ENCODE measurements around the gene TMEM178B. TPM values are rescaled to one million over a fixed set of nuclear protein-coding genes. Genes with fewer than 3 reads are reported as not detected.
"Not testable (repeated sequence)": the region's sequence is repeated elsewhere in the genome, so short reads cannot be mapped to it uniquely, and the experiment has no call there.

TMEM178B gene
- total RNA-seq, 2 experiments from 2014 or later: 0.06 TPM; not detected in 1

DNA sequence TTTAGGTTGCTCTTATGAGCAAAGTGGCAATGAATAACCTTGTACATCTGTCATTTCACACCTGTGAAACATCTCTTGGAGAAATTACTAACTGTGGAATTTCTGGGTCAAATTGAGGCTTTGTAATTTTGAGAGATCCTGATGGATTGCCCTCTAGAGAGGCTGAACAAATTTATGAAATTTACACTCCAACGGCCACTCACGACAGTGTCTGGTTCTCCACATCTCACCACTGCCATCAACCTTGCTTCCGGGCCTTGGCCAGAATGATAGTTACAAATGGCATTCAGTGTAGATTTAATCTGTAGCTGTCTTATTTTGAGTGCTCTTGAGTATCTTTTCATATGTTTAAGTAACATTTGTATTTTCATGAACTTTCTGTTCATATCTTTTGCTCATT lies 117.4 kb downstream of the TMEM178B start:
- DNase-seq (no peak), ATAC-seq (ENCODE audit: low read depth) (no peak)
- Mint-ChIP-seq H3K27ac (no peak overlapping the region), H3K27me3 (no peaks in the 10 kb centered on the region), H3K4me1 (no peaks in the 10 kb centered on the region), H3K9me3 (no peaks in the 10 kb centered on the region), H3K36me3 (no peaks in the 10 kb centered on the region), H3K4me3 (no peak overlapping the region)
- POLR2A ChIA-PET: no interaction called here

- Mint-ChIP-seq H3K27ac (no peak overlapping the region), H3K27me3 (peaks cover 2% of the 10 kb centered on the region), H3K4me3 (no peak overlapping the region), H3K9me3 (no peaks in the 10 kb centered on the region), H3K4me1 (no peaks in the 10 kb centered on the region), H3K36me3 (no peaks in the 10 kb centered on the region)
- POLR2A ChIA-PET: no interaction called here
- DNase-seq (no peak), ATAC-seq (ENCODE audit: low read depth) (no peak)
These were observed 119.2 kb downstream of the TMEM178B start for GRCh38 chr7:141193066-141193465.

DNA sequence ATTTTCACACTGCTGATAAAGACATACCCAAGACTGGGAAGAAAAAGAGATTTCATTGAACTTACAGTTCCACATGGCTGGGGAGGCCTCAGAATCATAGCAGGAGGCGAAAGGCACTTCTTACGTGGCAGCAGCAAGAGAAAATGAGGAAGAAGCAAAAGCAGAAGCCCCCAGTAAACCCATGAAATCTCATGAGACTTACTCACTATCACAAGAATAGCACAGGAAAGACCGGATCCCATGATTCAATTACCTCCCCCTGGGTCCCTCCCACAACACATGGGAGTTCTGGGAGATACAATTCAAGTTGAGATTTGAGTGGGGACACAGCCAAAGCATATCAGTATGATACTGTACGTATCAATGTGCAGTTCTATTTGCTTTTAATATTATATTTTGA lies 121.9 kb downstream of the TMEM178B start:
- H3K9me3 Mint-ChIP-seq; H3K36me3 Mint-ChIP-seq; POLR2A ChIA-PET; H3K27ac Mint-ChIP-seq; H3K4me3 Mint-ChIP-seq; DNase-seq; H3K4me1 Mint-ChIP-seq; ATAC-seq (ENCODE audit: low read depth); H3K27me3 Mint-ChIP-seq: not testable (repeated sequence)

DNA sequence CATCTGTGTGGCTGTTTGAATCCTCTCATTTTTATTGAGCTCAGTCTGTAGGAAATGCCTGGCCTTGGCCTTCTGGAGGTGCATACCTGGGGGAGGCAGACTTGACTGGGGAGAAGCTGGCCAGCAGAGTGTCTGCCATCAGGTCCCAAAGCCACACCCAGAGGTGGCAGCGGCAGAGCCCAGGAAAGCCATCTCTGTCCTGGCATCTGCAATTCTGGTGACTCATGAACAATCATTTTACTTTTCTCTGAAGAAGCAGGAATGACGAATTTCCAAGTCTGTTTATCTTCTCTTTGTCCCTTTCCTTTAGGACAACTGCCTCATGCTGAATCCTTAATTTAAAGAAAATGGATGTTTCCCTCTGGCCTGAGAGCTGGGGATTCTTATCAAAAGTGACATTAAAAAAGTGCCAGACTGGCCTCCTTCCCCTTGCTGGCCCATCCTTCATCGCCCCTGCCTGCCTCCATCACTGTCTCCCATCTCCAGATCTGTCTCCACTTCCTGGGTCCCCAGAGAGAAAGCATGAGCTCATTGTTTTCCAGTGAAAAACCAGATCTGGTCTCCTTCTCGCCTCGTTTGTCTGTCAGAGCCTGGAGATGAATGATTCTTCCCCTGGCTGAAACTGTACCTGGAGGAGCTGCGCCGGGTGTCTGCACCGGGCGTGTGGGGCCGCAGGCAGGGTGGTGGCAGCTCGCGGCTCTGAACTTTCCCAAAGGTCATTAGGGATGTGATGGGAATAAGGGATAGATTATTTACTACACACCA lies 124.5 kb downstream of the TMEM178B start:
- Mint-ChIP-seq H3K27me3 (peaks cover 14% of the 10 kb centered on the region), H3K9me3 (no peaks in the 10 kb centered on the region), H3K4me3 (no peak overlapping the region), H3K4me1 (no peaks in the 10 kb centered on the region), H3K27ac (no peak overlapping the region), H3K36me3 (no peaks in the 10 kb centered on the region)
- POLR2A ChIA-PET: no interaction called here
- ATAC-seq (ENCODE audit: low read depth) (no peak), DNase-seq (no peak)

DNA sequence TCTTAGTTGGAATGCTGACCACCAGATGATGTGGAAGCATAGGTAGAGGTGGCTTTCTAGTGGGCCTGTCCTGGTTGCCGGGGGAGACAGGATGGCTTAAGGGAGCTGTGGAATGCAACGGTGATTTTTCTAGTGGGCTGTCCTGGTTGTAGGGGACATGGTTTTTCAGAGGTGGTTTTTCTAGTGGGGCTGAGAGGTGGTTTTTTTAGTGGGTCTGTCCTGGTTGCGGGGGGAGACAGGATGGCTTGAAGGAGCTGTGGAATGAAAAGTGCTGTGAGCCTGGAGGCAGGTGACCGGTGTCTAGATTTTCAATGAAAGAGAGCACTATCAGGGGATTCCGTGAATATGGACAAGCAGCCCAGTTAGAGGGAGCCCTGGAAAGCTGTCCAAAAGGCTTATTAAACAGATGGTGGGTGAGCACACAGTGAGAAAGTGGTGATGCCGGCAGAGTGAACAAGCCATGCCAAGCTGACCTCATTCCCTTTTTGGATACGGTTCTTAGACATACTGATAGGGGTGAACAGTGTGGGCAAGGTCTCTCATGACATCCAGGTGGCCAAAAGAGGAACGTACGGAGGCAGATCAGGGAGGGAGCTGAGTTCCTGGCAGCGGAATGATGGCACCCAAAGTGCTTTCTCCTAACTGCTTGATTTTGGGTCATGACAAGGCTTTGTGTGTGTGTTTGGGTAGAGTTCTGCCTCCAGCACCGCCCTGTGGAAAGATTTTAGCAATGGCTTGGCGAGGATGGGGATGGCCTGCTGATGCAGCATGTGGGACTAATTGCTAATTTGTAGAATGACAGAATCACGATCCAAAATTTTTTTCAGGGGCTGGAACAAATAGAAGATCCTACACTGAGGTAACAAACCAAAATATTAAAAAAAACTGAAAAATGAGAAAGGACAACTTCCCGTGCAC lies 126.6 kb downstream of the TMEM178B start:
- H3K27me3 Mint-ChIP-seq: peaks cover 14% of the 10 kb centered on the region
- POLR2A ChIA-PET: no interaction called here
- no peaks in the 10 kb centered on the region for H3K36me3 Mint-ChIP-seq
- no peaks in the 10 kb centered on the region for H3K4me1 Mint-ChIP-seq
- H3K9me3 Mint-ChIP-seq: no peaks in the 10 kb centered on the region
- ATAC-seq (ENCODE audit: low read depth) (no peak), DNase-seq (no peak)
- no peak overlapping the region for H3K4me3 Mint-ChIP-seq
- H3K27ac Mint-ChIP-seq: no peak overlapping the region

DNA sequence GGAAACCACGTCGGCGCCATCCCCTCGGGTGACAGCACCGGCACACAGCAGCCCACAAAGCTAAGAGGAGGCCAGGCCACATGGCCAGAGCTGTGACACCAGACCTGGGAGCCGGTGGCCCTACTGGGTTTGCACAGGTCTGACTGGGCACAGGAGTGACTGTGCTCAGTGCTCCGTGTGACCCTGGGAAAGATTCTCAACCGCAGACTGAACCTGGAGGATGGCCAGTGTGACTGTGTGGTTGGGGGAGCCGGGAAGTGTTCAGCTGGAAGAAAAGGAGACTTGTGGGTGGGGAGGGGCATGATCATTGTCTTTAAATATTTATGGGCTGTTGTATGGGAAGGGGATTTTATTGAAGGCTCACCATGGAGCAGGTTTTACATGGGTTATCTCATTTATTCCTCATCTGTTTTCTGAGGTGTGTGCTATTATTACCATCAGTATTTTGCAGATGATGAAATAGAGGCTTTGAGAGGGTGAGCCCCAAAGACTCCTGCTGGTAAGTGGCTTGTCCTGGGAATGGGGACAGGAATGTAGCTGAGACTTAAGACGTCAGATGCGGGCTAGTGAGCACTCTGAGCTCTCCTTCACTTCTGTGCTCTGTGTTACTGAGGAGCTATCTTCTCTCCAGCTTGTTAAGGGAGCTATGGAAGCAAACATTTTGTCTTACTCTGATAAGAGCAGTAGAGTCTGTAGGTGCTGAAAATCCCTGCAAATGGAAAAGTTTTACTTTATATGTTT lies 127.5 kb downstream of the TMEM178B start:
- Mint-ChIP-seq H3K4me3 (no peak overlapping the region), H3K4me1 (no peaks in the 10 kb centered on the region), H3K36me3 (no peaks in the 10 kb centered on the region)

GRCh38 chr7:141202535-141202934 lies 128.7 kb downstream of the TMEM178B start:
- no peak overlapping the region for H3K27ac Mint-ChIP-seq
- peaks cover 11% of the 10 kb centered on the region for H3K27me3 Mint-ChIP-seq

More for the DNA sequence above, 127.5 kb downstream of the TMEM178B start:
- H3K9me3 Mint-ChIP-seq: no peaks in the 10 kb centered on the region
- POLR2A ChIA-PET: no interaction called here
- H3K27ac Mint-ChIP-seq: no peak overlapping the region
- H3K27me3 Mint-ChIP-seq: peaks cover 14% of the 10 kb centered on the region
- ATAC-seq (ENCODE audit: low read depth) (no peak), DNase-seq (no peak)

DNA sequence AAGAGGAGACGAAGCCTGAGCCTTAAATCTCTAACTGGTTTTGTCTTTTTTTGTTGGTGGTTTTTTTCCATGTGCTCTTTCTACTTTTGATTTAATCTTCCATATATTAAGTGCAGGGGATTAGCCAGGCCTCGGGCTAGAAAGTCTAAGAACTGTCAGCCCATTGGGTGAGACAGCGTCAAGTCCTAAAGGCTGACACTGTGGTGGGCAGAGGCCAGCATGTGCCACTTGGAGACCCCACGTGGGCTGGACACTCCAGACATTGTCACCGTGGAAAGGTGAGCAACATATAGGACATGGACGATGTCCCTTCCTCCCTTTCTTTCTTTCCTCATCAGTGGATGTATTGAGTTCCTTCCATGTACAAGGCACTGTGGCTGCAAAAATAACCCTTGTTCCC lies 129.3 kb downstream of the TMEM178B start:
- Mint-ChIP-seq H3K4me3 (no peak overlapping the region), H3K4me1 (no peaks in the 10 kb centered on the region), H3K27ac (no peak overlapping the region), H3K27me3 (peaks cover 11% of the 10 kb centered on the region), H3K9me3 (no peaks in the 10 kb centered on the region), H3K36me3 (no peaks in the 10 kb centered on the region)
- ATAC-seq (ENCODE audit: low read depth) (no peak), DNase-seq (no peak)
- POLR2A ChIA-PET: no interaction called here

More at GRCh38 chr7:141202535-141202934, 128.7 kb downstream of the TMEM178B start:
- Mint-ChIP-seq H3K4me1 (no peaks in the 10 kb centered on the region), H3K36me3 (no peaks in the 10 kb centered on the region), H3K9me3 (no peaks in the 10 kb centered on the region), H3K4me3 (no peak overlapping the region)
- ATAC-seq (ENCODE audit: low read depth) (no peak), DNase-seq (no peak)
- POLR2A ChIA-PET: no interaction called here

DNA sequence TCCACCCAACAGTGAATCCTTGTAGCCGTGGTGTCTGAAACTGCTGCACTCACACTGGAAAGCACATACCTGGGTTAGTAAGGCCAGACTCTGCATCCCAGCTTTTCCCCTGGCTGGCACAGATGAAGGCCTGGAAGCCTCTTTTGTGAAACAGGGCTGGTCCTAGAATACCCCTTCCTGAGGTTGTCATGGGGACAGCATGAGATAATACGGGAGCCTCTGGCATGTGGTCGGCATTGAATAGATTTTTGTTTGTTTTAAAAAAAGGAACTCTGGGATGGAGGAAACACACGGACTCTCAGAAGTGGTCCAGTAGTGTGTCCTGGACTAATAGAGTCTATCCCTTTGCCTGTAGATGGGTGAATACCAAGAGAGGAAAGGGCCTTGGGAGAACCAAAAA lies 129.7 kb downstream of the TMEM178B start:
- ATAC-seq (ENCODE audit: low read depth) (no peak), DNase-seq (no peak)
- H3K36me3 Mint-ChIP-seq: no peaks in the 10 kb centered on the region
- H3K4me3 Mint-ChIP-seq: no peak overlapping the region
- no peaks in the 10 kb centered on the region for H3K9me3 Mint-ChIP-seq
- no peak overlapping the region for H3K27ac Mint-ChIP-seq
- POLR2A ChIA-PET: no interaction called here
- no peaks in the 10 kb centered on the region for H3K4me1 Mint-ChIP-seq
- peaks cover 11% of the 10 kb centered on the region for H3K27me3 Mint-ChIP-seq

DNA sequence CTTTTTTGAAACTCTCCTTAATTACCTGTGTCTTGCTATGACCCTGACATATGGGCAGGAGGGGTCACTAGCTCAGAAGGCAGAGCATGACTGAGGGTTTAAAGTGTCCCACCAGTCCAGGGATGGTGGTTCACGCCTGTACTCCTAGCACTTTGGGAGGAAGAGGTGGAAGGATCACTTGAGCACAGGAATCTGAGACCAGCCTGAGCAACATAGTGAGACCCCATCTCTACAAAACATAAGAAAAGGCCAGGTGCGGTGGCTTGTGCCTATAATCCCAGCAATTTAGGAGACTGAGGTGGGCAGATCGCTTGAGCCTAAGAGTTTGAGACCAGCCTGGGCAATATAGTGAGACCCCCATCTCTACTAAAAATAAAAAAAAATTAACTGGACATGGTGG lies 133.8 kb downstream of the TMEM178B start:
- Mint-ChIP-seq H3K27me3 (peaks cover 12% of the 10 kb centered on the region), H3K9me3 (no peaks in the 10 kb centered on the region), H3K4me1 (no peaks in the 10 kb centered on the region), H3K36me3 (no peaks in the 10 kb centered on the region), H3K4me3 (no peak overlapping the region), H3K27ac (no peak overlapping the region)
- ATAC-seq (ENCODE audit: low read depth) (no peak), DNase-seq (no peak)
- POLR2A ChIA-PET: no interaction called here

- POLR2A ChIA-PET: no interaction called here
- Mint-ChIP-seq H3K36me3 (no peaks in the 10 kb centered on the region), H3K27ac (no peak overlapping the region), H3K4me1 (no peaks in the 10 kb centered on the region), H3K4me3 (no peak overlapping the region), H3K27me3 (peaks cover 8% of the 10 kb centered on the region), H3K9me3 (no peaks in the 10 kb centered on the region)
- ATAC-seq (ENCODE audit: low read depth) (no peak), DNase-seq (no peak)
These were observed 134.7 kb downstream of the TMEM178B start for GRCh38 chr7:141208539-141208938.

DNA sequence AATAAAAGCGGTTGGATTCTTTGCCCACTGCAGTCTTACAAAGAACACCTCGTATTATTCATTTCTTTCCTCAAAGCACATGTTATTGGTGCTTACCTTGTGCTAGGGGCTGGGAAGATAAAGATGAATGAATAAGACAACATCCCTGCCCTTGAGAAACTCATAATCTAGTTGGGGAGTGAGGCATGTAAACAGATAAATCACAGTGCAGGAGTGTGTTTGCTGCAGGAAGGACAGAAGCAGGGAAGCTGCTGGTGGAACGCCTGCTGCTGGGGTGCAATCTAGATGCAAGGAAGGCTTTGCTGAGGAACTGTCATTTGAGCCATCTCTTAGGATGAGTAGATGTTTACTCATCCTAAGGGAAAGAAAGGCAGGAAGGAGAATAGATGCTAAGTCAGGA lies 135.6 kb downstream of the TMEM178B start:
- Mint-ChIP-seq H3K27me3 (peaks cover 10% of the 10 kb centered on the region), H3K27ac (no peak overlapping the region), H3K4me1 (no peaks in the 10 kb centered on the region), H3K4me3 (no peak overlapping the region), H3K9me3 (no peaks in the 10 kb centered on the region), H3K36me3 (no peaks in the 10 kb centered on the region)
- POLR2A ChIA-PET: no interaction called here
- no peak for ATAC-seq (ENCODE audit: low read depth)
- DNase-seq: no peak

DNA sequence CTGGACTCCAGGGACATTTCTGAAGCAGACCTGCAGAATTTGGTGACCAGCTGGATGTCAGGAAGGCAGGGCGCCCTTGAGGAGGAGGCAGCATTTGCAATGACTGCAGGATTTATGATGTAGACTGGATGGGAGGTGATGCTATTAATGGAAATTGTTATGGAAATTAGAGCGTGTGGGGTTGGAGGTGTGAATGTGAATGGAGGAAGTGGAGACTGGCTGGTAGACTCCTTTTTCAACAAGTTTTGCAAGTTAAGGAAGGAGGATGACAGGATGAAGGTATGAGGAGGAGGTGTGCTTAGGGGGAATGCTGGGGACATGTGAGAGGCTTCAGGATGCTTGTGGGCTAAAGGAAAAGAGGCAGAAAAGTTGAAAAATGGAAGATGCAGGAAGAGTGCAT lies 137.0 kb downstream of the TMEM178B start:
- H3K4me1 Mint-ChIP-seq: no peaks in the 10 kb centered on the region
- H3K27me3 Mint-ChIP-seq: peaks cover 12% of the 10 kb centered on the region
- POLR2A ChIA-PET: no interaction called here
- no peak overlapping the region for H3K27ac Mint-ChIP-seq
- ATAC-seq (ENCODE audit: low read depth) (no peak), DNase-seq (no peak)
- no peak overlapping the region for H3K4me3 Mint-ChIP-seq
- no peaks in the 10 kb centered on the region for H3K36me3 Mint-ChIP-seq
- H3K9me3 Mint-ChIP-seq: no peaks in the 10 kb centered on the region

Data from activated naive CD8-positive, alpha-beta T cell treated with anti-CD3 and anti-CD28 coated beads, Interleukin-2, amount 10 ng/mL, durations not matched to agents 7 days and 5 days (primary cell).